HepG2 (cell line): Measurements from ENCODE around the gene CAMK2G. TPM values are rescaled to one million over a fixed set of nuclear protein-coding genes. Genes with fewer than 3 reads are reported as not detected.

ENCODE experiments used
- CBX2 ChIP-seq, 2 experiments: fragments of 200-600 bp in 1 of 2; sonication (generic); formaldehyde crosslinking in 1 of 2; IDR thresholded peaks; 2 replicates each; pipeline versions ENCODE4 v1.7.0 to v1.8.1; 2018 to 2022; ENCODE audit warnings: low read depth in 2 of 2, low read length in 1 of 2, mild to moderate bottlenecking in 1 of 2, missing genetic modification reagents in 1 of 2
- CC2D1A ChIP-seq: sonication (generic); formaldehyde crosslinking; IDR thresholded peaks from 2 replicates; pipeline ENCODE4 v1.8.1; 2023; ENCODE audit warnings: mild to moderate bottlenecking, missing genetic modification reagents
- HMGA1 ChIP-seq: sonication (generic); formaldehyde crosslinking; conservative IDR thresholded peaks from 2 replicates; pipeline ENCODE4 v1.4.0; 2020; ENCODE audit warnings: missing genetic modification reagents
- JDP2 ChIP-seq: sonication (generic); formaldehyde crosslinking; IDR thresholded peaks from 2 replicates; pipeline ENCODE4 v1.8.1; 2022; ENCODE audit warnings: missing genetic modification reagents, borderline replicate concordance
- NR1H2 ChIP-seq: sonication (generic); formaldehyde crosslinking; IDR thresholded peaks from 2 replicates; pipeline ENCODE4 v1.8.1; 2022; ENCODE audit warnings: low read depth, missing genetic modification reagents, borderline replicate concordance
- NR2F2 ChIP-seq: IDR thresholded peaks from 2 replicates; pipeline ENCODE4 v1.6.1; 2012; ENCODE audit warnings: low read depth, inconsistent platforms, borderline replicate concordance
- ZBTB8A ChIP-seq: sonication (generic); formaldehyde crosslinking; IDR thresholded peaks from 2 replicates; pipeline ENCODE4 v1.4.0; 2020; ENCODE audit warnings: mild to moderate bottlenecking, low read depth, missing genetic modification reagents, borderline replicate concordance
- ZFP41 ChIP-seq: sonication (generic); formaldehyde crosslinking; IDR thresholded peaks from 2 replicates; pipeline ENCODE4 v1.4.0; 2020; ENCODE audit warnings: mild to moderate bottlenecking, missing genetic modification reagents, borderline replicate concordance
- ZFP62 ChIP-seq: sonication (generic); formaldehyde crosslinking; IDR thresholded peaks from 2 replicates; pipeline ENCODE4 v1.4.0; 2020; ENCODE audit warnings: missing genetic modification reagents
- ZNF549 ChIP-seq: sonication (generic); formaldehyde crosslinking; IDR thresholded peaks from 2 replicates; pipeline ENCODE4 v1.5.0; 2020; ENCODE audit warnings: missing genetic modification reagents
- polyA plus RNA-seq, 8 experiments: library from polyadenylated mRNA; depleted of rRNA in 3 of 8; stranded (reverse) in 7 of 8; unstranded in 1 of 8; fragments of >200 nt; fragmentation: Illumina TruSeq in 4 of 8; extraction: Trizol in 4 of 8; gene quantifications; 2 replicates each; pipeline versions ENCODE4 v1.2.1 to v1.2.3, GENCODE V29; 2011 to 2016; ENCODE audit warnings: low read depth in 4 of 8, missing spikeins in 1 of 8, mixed read lengths in 1 of 8; ENCODE audit not compliant: insufficient read depth in 1 of 8
- total RNA-seq, 5 experiments: library from RNA; depleted of rRNA; stranded (reverse); fragments of >200 nt; fragmentation: Illumina TruSeq; extraction: Trizol; gene quantifications; 2 replicates each; pipeline ENCODE4 v1.2.3, GENCODE V29; 2016; ENCODE audit warnings: low read depth in 1 of 5
- TF ChIP-seq, protein P1 (sequence below): sonication (generic); formaldehyde crosslinking; IDR thresholded peaks from 2 replicates; pipeline ENCODE4 v1.9.0; 2022; ENCODE audit warnings: missing genetic modification reagents, mild to moderate bottlenecking, borderline replicate concordance
- TF ChIP-seq, protein P2 (sequence below): sonication (generic); formaldehyde crosslinking; IDR thresholded peaks from 2 replicates; pipeline ENCODE4 v1.5.0; 2020; ENCODE audit warnings: mild to moderate bottlenecking, missing genetic modification reagents
- TF ChIP-seq, protein P3 (sequence below): sonication (generic); formaldehyde crosslinking; IDR thresholded peaks from 2 replicates; pipeline ENCODE4 v1.8.1; 2022; ENCODE audit warnings: mild to moderate bottlenecking, missing genetic modification reagents

The CAMK2G gene
- total and polyA plus RNA-seq, 2 of the 13 experiments (the other 11 are each of a cell fraction or from before 2014, with no cell fraction given), result 15.9 to 18.8 TPM

DNA sequence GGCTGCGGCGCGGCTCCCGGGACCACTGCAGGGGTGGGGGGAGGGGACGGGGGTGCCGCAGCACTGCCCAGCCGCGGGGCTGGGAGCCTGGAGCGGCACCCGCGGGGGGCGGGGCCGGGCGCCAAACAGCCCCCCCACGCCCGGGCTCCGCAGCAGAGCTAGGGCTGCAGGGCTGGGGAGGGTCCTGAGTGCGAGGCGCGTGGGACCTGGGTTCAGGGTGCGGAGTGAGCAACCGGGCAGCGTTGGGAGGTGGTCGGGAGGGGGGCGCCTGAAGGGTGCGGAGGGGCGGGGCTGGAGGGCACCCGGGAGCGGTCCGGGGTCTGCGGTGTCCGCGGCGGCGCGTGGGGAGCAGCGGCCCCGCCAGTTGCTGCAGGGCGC, 528 bp downstream of the CAMK2G start (continued):
- TF ChIP-seq CC2D1A (CRISPR knock-in tag) (no peak), HMGA1 (CRISPR knock-in tag) (no peak), ZFP41 (no peak), ZNF549 (CRISPR knock-in tag) (no peak), ZBTB8A (CRISPR knock-in tag) (no peak), NR2F2 (no peak), CBX2 (IDR thresholded peaks at IDR 0.05; ENCODE audit: low read depth, low read length) (no peak), CBX2 (CRISPR knock-in tag; IDR thresholded peaks at IDR 0.05; ENCODE audit: low read depth) (no peak), NR1H2 (CRISPR knock-in tag) (no peak), ZFP62 (CRISPR knock-in tag) (no peak), JDP2 (CRISPR knock-in tag) (no peak)
- TF ChIP-seq, protein P1, sequence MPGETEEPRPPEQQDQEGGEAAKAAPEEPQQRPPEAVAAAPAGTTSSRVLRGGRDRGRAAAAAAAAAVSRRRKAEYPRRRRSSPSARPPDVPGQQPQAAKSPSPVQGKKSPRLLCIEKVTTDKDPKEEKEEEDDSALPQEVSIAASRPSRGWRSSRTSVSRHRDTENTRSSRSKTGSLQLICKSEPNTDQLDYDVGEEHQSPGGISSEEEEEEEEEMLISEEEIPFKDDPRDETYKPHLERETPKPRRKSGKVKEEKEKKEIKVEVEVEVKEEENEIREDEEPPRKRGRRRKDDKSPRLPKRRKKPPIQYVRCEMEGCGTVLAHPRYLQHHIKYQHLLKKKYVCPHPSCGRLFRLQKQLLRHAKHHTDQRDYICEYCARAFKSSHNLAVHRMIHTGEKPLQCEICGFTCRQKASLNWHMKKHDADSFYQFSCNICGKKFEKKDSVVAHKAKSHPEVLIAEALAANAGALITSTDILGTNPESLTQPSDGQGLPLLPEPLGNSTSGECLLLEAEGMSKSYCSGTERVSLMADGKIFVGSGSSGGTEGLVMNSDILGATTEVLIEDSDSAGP (CRISPR knock-in tag), result no peak
- TF ChIP-seq, protein P2, sequence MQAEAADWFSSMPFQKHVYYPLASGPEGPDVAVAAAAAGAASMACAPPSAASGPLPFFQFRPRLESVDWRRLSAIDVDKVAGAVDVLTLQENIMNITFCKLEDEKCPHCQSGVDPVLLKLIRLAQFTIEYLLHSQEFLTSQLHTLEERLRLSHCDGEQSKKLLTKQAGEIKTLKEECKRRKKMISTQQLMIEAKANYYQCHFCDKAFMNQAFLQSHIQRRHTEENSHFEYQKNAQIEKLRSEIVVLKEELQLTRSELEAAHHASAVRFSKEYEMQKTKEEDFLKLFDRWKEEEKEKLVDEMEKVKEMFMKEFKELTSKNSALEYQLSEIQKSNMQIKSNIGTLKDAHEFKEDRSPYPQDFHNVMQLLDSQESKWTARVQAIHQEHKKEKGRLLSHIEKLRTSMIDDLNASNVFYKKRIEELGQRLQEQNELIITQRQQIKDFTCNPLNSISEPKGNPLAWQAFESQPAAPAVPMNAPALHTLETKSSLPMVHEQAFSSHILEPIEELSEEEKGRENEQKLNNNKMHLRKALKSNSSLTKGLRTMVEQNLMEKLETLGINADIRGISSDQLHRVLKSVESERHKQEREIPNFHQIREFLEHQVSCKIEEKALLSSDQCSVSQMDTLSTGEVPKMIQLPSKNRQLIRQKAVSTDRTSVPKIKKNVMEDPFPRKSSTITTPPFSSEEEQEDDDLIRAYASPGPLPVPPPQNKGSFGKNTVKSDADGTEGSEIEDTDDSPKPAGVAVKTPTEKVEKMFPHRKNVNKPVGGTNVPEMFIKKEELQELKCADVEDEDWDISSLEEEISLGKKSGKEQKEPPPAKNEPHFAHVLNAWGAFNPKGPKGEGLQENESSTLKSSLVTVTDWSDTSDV, result no peak
- TF ChIP-seq, protein P3, sequence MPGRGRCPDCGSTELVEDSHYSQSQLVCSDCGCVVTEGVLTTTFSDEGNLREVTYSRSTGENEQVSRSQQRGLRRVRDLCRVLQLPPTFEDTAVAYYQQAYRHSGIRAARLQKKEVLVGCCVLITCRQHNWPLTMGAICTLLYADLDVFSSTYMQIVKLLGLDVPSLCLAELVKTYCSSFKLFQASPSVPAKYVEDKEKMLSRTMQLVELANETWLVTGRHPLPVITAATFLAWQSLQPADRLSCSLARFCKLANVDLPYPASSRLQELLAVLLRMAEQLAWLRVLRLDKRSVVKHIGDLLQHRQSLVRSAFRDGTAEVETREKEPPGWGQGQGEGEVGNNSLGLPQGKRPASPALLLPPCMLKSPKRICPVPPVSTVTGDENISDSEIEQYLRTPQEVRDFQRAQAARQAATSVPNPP, result no peak
